ENCODE data around the gene CCDC91.
"Not testable (repeated sequence)": the region's sequence is repeated elsewhere in the genome, so short reads cannot be mapped to it uniquely, and the experiment has no call there.

The CCDC91 gene

DNA sequence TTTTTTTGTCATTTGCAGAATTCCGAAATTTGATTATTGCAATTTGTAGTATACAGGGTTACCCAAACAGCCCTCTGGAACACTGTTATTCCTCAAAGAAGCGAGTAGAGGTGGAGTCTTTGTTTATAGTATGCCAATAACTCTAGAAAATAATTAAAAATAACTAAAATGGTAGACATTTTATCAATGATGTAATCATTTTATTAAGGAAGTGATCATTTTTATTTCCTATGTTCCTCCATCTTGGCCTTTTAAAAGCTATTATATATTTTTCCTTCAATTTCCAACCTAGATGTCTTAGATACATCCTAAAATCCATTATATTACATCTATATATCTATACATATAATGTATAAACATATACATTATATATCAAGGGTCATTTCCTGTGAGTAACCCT lies 106.0 kb downstream of the CCDC91 start:
- no peak for DNase-seq

DNA sequence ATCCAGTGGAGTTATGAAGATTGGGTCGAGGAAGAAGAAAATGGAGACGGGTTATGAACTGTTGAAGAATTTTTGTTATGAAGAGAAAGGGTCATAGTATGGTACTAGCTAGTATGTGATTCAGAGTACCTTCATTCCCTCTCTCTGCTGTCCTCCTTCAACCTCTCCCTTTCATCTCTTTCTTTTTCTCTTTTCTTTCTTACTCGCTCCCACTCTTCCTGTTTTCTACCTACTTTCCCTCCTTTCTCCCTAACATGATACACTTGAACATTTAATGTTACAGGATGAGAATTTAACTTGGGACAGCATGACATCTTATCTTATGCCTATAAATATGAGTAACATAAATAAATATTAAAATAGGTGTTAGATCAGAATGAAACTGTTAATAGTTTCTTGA lies 112.9 kb downstream of the CCDC91 start:
- no peak for DNase-seq

DNA sequence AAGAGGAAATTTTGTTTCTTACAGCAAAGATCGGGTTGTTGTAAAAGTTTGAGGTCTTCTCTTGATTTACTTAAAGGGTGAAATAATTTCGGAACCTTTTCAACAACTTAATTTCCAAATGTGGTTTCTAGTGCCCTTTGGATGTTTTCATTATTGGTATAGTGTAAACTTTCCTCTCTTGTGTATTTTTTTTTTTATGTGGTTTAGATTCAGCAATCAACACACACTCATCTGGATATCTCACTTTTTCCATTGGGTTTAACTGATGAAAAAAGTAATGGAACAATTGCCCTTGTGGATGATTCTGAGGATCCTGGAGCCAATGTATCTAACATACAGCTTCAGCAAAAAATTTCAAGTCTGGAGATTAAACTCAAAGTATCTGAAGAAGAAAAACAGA lies 116.3 kb downstream of the CCDC91 start:
- no peak for DNase-seq

DNA sequence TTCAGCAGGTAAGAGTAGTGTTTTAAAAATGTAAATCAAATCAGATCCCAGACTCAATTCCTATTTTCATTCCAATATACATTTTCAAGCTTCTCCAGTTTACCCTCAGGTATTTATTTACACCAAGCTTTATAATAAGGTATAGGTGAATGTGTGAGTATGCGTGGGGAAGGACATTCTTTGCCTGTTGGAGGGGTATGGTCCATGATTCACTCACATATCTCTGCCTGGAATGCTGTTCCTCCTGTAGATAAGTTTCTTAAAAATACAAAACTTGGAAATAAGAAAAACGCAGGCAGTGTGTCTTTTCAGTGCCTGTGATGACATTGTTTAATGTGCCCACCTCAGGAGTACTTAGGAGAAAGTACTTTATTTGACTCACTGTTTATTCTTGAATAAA lies 118.6 kb downstream of the CCDC91 start:
- peak; percentile 52 for DNase-seq

DNA sequence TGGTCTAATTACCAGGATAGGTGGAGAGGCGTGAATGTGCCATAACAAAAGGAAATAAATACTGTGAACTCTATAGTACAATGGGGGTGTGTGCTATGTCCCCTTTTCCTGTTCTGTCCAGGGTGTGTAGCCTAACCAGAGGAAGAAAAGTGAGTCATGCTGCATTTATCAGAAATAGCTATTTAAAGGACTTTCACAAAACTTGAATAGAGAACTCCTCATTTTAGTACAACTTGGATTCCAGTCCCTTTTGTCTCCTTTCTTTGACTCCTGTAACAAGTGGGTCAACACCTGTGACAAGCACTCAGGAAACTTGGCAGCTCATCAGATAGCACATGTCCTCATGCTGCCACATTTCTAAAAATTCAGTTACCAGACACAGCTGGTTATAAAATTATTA lies 123.4 kb downstream of the CCDC91 start:
- peak; percentile 32 for DNase-seq

GRCh38 chr12:28316049-28316448 lies 125.8 kb downstream of the CCDC91 start:
- no peak for DNase-seq

GRCh38 chr12:28318273-28318672 lies 128.0 kb downstream of the CCDC91 start:
- DNase-seq, result no peak

DNA sequence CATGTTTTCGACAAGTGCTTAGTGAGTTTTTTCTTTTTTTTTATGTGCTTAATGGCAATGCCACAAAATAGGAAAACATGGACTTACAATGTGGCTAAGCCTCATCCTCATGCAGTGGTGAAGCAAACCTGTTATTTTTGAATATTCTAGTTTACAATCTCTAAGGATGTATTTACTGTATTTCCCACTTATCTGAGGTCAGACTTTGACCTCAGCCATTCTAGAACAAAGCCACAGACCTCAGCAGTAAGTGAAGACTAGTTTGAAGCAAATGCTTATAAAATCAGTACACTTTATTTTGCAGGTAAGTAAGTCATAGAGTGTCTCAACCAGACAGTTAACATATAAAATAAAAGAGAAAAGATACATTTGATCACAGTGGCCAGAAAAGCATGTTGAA lies 130.1 kb downstream of the CCDC91 start:
- DNase-seq, result no peak

- no peak for DNase-seq
These were observed 137.5 kb downstream of the CCDC91 start for GRCh38 chr12:28327722-28328121.

GRCh38 chr12:28328967-28329366 lies 138.7 kb downstream of the CCDC91 start:
- no peak for DNase-seq

GRCh38 chr12:28329727-28330126 lies 139.5 kb downstream of the CCDC91 start:
- not testable (repeated sequence) for DNase-seq

- not testable (repeated sequence) for DNase-seq
These were observed 140.0 kb downstream of the CCDC91 start for GRCh38 chr12:28330232-28330631.

- DNase-seq, result no peak
These were observed 140.9 kb downstream of the CCDC91 start for GRCh38 chr12:28331130-28331529.

GRCh38 chr12:28340261-28341045 lies 150.2 kb downstream of the CCDC91 start:
- DNase-seq, result no peak

GRCh38 chr12:28343713-28344112 lies 153.5 kb downstream of the CCDC91 start:
- no peak for DNase-seq

- no peak for DNase-seq
These were observed 156.3 kb downstream of the CCDC91 start for GRCh38 chr12:28346567-28346966.

DNA sequence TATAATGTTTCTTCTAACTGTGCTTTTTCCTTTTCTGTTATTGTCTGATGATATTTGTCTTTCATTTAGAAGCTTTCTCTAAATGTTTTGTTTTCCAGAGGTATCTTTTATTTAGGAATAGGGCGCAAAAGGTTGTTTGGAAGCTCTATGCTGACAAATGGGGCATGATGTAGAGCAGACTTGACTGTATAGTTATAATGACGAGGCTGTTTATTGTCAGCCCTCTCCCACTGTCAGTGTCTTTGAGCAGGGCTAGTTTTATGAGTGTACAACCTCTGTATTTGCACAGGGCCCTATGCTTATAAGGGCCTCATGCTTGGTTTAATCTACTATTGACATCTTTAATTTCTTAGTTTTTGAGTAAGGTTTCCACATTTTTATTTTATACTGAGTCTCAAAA lies 158.9 kb downstream of the CCDC91 start:
- no peak for DNase-seq

DNA sequence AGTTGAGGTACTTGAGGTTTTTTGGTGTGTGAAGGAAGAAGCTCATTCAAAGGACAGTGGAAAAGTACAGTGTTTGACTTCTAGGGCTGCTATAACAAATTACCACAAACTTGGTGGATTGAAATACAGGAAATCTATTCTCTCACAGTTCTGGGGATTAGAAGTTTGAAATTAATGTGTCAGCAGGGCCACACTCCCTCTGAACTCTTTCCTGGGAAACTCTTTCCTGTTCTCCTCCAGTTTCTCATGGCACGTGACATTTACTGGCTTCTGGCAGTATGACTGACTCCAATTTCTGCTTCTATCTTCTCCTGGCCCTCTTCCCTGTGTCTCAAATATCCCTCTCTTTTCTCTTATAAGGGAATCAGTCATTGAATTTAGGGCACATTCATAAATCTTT lies 160.2 kb downstream of the CCDC91 start:
- no peak for DNase-seq

GRCh38 chr12:28351414-28351813 lies 161.2 kb downstream of the CCDC91 start:
- DNase-seq, result no peak

DNA sequence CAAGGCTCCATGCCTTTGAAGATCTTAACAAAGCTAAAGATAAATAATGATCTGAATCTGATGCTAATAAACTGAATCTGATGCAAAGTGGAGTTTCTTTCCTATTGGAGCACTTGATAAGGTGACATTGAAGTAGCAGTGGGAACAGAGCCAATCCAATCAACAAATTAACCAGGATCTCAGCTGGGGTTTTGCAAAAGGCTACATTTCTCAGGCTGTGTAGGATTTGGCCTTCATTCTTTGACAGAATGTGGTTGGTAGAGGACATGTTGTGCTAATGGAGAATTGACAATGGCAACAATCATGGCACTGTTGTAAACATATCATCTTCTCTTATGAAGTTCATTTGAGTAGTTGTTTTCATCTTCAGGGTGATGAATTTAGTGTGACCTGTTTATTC lies 164.9 kb downstream of the CCDC91 start:
- DNase-seq, result no peak

DNA sequence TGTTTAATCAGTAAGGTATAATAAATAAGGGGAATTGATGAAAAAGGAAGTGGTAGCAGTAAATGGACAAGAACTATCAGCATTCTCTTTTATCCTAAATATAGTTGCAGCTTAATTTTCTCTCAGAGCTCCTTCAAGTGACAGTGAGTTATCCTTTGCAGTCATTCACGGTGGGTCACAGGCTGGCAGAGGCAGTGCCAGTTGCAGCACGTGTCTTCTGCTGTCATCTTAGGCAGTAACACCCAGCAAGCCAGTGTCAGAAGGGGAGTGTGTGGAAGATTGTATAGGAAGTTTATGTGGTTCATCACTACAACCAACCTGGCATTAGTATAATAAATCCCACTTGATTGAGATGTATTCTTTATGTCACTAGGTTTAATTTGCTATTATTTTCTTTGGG lies 170.0 kb downstream of the CCDC91 start:
- DNase-seq, result no peak

- no peak for DNase-seq
These were observed 177.1 kb downstream of the CCDC91 start for GRCh38 chr12:28367326-28367725.

- no peak for DNase-seq
These were observed 177.7 kb downstream of the CCDC91 start for GRCh38 chr12:28367993-28368392.

GRCh38 chr12:28369483-28369882 lies 179.2 kb downstream of the CCDC91 start:
- DNase-seq, result no peak

DNA sequence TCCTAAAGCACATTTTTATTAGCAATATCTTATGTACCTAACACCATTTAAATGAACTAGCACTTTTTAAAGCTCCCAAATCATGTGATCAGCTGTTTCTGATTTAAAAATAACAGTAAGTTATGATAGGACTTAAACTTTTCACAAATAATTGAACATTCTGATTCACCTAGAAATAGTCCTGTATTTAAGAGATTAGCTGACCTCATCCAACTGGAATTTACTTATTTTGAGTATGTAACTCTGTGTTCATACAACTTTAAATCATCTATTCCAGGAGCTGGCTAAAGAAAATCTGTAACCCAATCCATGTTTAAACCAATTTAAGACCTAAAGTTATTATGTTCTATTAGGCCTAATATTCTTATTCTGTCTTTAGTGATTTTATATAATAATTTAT lies 184.3 kb downstream of the CCDC91 start:
- peak; percentile 7 for DNase-seq

Measured in NCI-H226 (cell line).